Activated T-cell treated with anti-CD3 and anti-CD28 coated beads for 48 hours (primary cell): ENCODE results near the gene USP33.
"Not testable (repeated sequence)": the region's sequence is repeated elsewhere in the genome, so short reads cannot be mapped to it uniquely, and the experiment has no call there.

ENCODE experiments used
- DNase-seq: peaks from one replicate; pipeline ENCODE4 v3.0.0-alpha.2; 2020; ENCODE audit warnings: low read depth

The USP33 gene

GRCh38 chr1:77759071-77760028 lies at the start of gene USP33:
USP33 (minus strand) TSS chr1:77759852; CDS start chr1:77741697, 18,155 bp downstream.
- peak; percentile 92 for DNase-seq

- no peak for DNase-seq
Measured at GRCh38 chr1:77803371-77803770, 43.7 kb upstream of the USP33 start.

- DNase-seq: no peak
Measured at GRCh38 chr1:77802026-77802425, 42.4 kb upstream of the USP33 start.

GRCh38 chr1:77797991-77798390 lies 38.3 kb upstream of the USP33 start:
- no peak for DNase-seq

GRCh38 chr1:77796695-77797405 lies 37.2 kb upstream of the USP33 start:
- no peak for DNase-seq

GRCh38 chr1:77794550-77794949 lies 34.9 kb upstream of the USP33 start:
- no peak for DNase-seq

- DNase-seq: not testable (repeated sequence)
Measured at GRCh38 chr1:77786093-77786741, 26.6 kb upstream of the USP33 start.

GRCh38 chr1:77783141-77783540 lies 23.5 kb upstream of the USP33 start:
- DNase-seq: no peak

GRCh38 chr1:77781683-77782082 lies 22.0 kb upstream of the USP33 start:
- DNase-seq: no peak

GRCh38 chr1:77779529-77780281 lies 20.1 kb upstream of the USP33 start, which contains the start of gene MIGA1:
MIGA1 (plus strand) TSS chr1:77779649; CDS start chr1:77783253, 3,604 bp downstream.
- peak; percentile 79 for DNase-seq

- DNase-seq: no peak
Measured at GRCh38 chr1:77776007-77776700, 16.5 kb upstream of the USP33 start.

- no peak for DNase-seq
Measured at GRCh38 chr1:77768006-77768405, 8.4 kb upstream of the USP33 start.

- DNase-seq: no peak
Measured at GRCh38 chr1:77762072-77762476, 2.4 kb upstream of the USP33 start.

- no peak for DNase-seq
Measured at GRCh38 chr1:77757603-77758002, 2.0 kb downstream of the USP33 start.

GRCh38 chr1:77757066-77757584 lies 2.5 kb downstream of the USP33 start:
- DNase-seq: no peak

GRCh38 chr1:77756052-77756754 lies 3.4 kb downstream of the USP33 start:
- no peak for DNase-seq

- DNase-seq: not testable (repeated sequence)
Measured at GRCh38 chr1:77749489-77749888, 10.2 kb downstream of the USP33 start.

GRCh38 chr1:77744576-77744975 lies 15.1 kb downstream of the USP33 start:
- no peak for DNase-seq

GRCh38 chr1:77742011-77742555 lies 17.6 kb downstream of the USP33 start:
- DNase-seq: no peak

- DNase-seq: no peak
Measured at GRCh38 chr1:77741316-77741715, 18.3 kb downstream of the USP33 start.
